ENCODE data around the gene VWC2L. TPM values are rescaled to one million over a fixed set of nuclear protein-coding genes. Genes with fewer than 3 reads are reported as not detected.

Gene VWC2L
- total RNA-seq, 3 donors from 2014 or later: not detected

GRCh38 chr2:214575465-214575864 is 164.6 kb downstream of the VWC2L start:
- intact Hi-C loops (cut with DNase I, micrococcal nuclease): no loop called here
- Histone ChIP-seq H3K36me3 (ENCODE audit: low read depth) (no peaks in the 10 kb centered on the region), H3K9me3 (no peaks in the 10 kb centered on the region), H3K4me1 (ENCODE audit: low read depth) (no peaks in the 10 kb centered on the region), H3K4me3 (no peak overlapping the region)
- DNase-seq: no peak
- no peak for ATAC-seq
- TF ChIP-seq CTCF (IDR thresholded peaks at IDR 0.05): no peak

- no peak for DNase-seq
- no peaks in the 10 kb centered on the region for H3K36me3 ChIP-seq (ENCODE audit: low read depth)
- no peaks in the 10 kb centered on the region for H3K4me1 ChIP-seq (ENCODE audit: low read depth)
- no peaks in the 10 kb centered on the region for H3K9me3 ChIP-seq
- intact Hi-C loops (cut with DNase I, micrococcal nuclease): no loop called here
- no peak for ATAC-seq
- TF ChIP-seq CTCF (IDR thresholded peaks at IDR 0.05): no peak
- no peak overlapping the region for H3K4me3 ChIP-seq
Measured at GRCh38 chr2:214577769-214578168, 166.9 kb downstream of the VWC2L start.

GRCh38 chr2:214578442-214578841 is 167.6 kb downstream of the VWC2L start:
- H3K9me3 ChIP-seq: no peaks in the 10 kb centered on the region
- TF ChIP-seq CTCF (IDR thresholded peaks at IDR 0.05): no peak
- no peak overlapping the region for H3K4me3 ChIP-seq
- H3K36me3 ChIP-seq (ENCODE audit: low read depth): no peaks in the 10 kb centered on the region
- no peak for DNase-seq
- intact Hi-C loops (cut with DNase I, micrococcal nuclease): no loop called here
- ATAC-seq: no peak
- H3K4me1 ChIP-seq (ENCODE audit: low read depth): no peaks in the 10 kb centered on the region

GRCh38 chr2:214579035-214579434 is 168.2 kb downstream of the VWC2L start:
- ATAC-seq: no peak

GRCh38 chr2:214587442-214587841 is 176.6 kb downstream of the VWC2L start:
- peak in 1 of 3 donors; percentile 15 for DNase-seq
- no peak for TF ChIP-seq CTCF (IDR thresholded peaks at IDR 0.05)
- ATAC-seq: peak; percentile 30
- Histone ChIP-seq H3K4me3 (no peak overlapping the region), H3K9me3 (no peaks in the 10 kb centered on the region), H3K4me1 (ENCODE audit: low read depth) (no peaks in the 10 kb centered on the region), H3K36me3 (ENCODE audit: low read depth) (no peaks in the 10 kb centered on the region)
- intact Hi-C loops (cut with DNase I, micrococcal nuclease): no loop called here

More at GRCh38 chr2:214579035-214579434, 168.2 kb downstream of the VWC2L start:
- Histone ChIP-seq H3K36me3 (ENCODE audit: low read depth) (no peaks in the 10 kb centered on the region), H3K9me3 (no peaks in the 10 kb centered on the region), H3K4me1 (ENCODE audit: low read depth) (no peaks in the 10 kb centered on the region), H3K4me3 (no peak overlapping the region)
- intact Hi-C loops (cut with DNase I, micrococcal nuclease): no loop called here
- DNase-seq: no peak
- TF ChIP-seq CTCF (IDR thresholded peaks at IDR 0.05): no peak

GRCh38 chr2:214591366-214591765 is 180.5 kb downstream of the VWC2L start:
- intact Hi-C loops (cut with DNase I, micrococcal nuclease): no loop called here
- no peak overlapping the region for H3K4me3 ChIP-seq
- H3K36me3 ChIP-seq (ENCODE audit: low read depth): no peaks in the 10 kb centered on the region
- H3K9me3 ChIP-seq: no peaks in the 10 kb centered on the region
- no peak for DNase-seq
- no peak for ATAC-seq
- H3K4me1 ChIP-seq (ENCODE audit: low read depth): no peaks in the 10 kb centered on the region
- no peak for TF ChIP-seq CTCF (IDR thresholded peaks at IDR 0.05)

Data from mucosa of descending colon (tissue), 3 donors.